ENCODE results near the gene YPEL1. TPM values are rescaled to one million over a fixed set of nuclear protein-coding genes. Genes with fewer than 3 reads are reported as not detected.

YPEL1 gene
- total and polyA plus RNA-seq, 2 of the 13 experiments (the other 11 are each of a cell fraction or from before 2014, with no cell fraction given), result 0.33 to 2.5 TPM

DNA sequence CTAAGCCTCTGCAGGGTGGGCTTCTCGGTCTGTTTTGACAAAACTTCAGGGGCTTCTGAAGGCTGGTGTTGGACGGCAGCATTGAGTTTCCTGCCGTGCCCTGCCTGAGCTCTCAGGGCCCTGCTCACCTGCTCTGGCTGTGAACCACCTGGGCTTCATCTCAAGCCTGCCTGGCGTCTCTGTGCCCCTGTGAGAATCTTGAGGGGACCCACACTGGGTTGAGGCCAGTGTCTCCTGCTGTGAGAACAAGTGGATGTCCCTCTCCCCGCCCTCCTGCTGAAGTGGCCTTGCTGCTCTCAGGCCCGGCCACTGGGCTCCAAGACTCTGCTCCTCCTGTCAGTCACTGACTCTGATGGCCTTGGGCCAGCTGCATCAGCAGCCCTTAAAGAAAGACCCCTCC is 39.5 kb downstream of the YPEL1 start:
- ChIA-PET POLR2A (no interaction called here), CTCF (ENCODE audit: low intra/inter-chr PET ratio, low total read pairs) (no interaction called here)
- peaks cover 18 to 49% of the 10 kb centered on the region in 2 experiments for H3K36me3 ChIP-seq (replicated peaks in 1 of 2; ENCODE audit: control insufficient read depth in 1 of 2, insufficient read depth in 2 of 2, low read length in 2 of 2)
- BruUV-seq (replicated peaks), result no TSS peak
- peaks cover 8% of the 10 kb centered on the region for H3K4me1 ChIP-seq (ENCODE audit: insufficient read depth, low read length)
- no peak overlapping the region for H3K9ac ChIP-seq (ENCODE audit: insufficient read depth, low read depth, low read length)
- no peaks in the 10 kb centered on the region for H4K20me1 ChIP-seq (ENCODE audit: insufficient read depth, low read length)
- no peak overlapping the region for H3K4me2 ChIP-seq (ENCODE audit: low read depth, low read length)
- H2AFZ ChIP-seq (ENCODE audit: low read length), result no peak overlapping the region
- intact Hi-C loops (cut with micrococcal nuclease; ENCODE audit: unreplicated experiment) (no loop called here), in situ Hi-C loops (cut with HindIII; ENCODE audit: extremely low pct_ligation_motif_present, low pct_unique_long_range_greater_than_20kb) (no loop called here)
- no peak overlapping the region for H3K27ac ChIP-seq (ENCODE audit: extremely low read length, insufficient read depth, low read length)
- FAIRE-seq (no peak), ATAC-seq (no peak), DNase-seq (ENCODE audit: low spot score) (no peak)
- H3K9me3 ChIP-seq (ENCODE audit: low read length), result no peaks in the 10 kb centered on the region
- no peaks in the 10 kb centered on the region for H3K27me3 ChIP-seq (ENCODE audit: control insufficient read depth in 1 of 2, insufficient read depth in 2 of 2, low read length in 2 of 2)
- H3K79me2 ChIP-seq (ENCODE audit: insufficient read depth, low read length), result no peaks in the 10 kb centered on the region
- no peak overlapping the region for H3K4me3 ChIP-seq (replicated peaks in 1 of 3; ENCODE audit: insufficient read depth in 1 of 3, low read depth in 2 of 3, low read length in 3 of 3)
- TF ChIP-seq FOSL2 (CRISPR knock-in tag; IDR thresholded peaks at IDR 0.05), result no peak
- TF ChIP-seq ZKSCAN1 (IDR thresholded peaks at IDR 0.05; ENCODE audit: low read length), result no peak
- WGBS (ENCODE audit: low lambda C conversion rate), result 88% methylated on average over 3 of the region's 6 CpGs

DNA sequence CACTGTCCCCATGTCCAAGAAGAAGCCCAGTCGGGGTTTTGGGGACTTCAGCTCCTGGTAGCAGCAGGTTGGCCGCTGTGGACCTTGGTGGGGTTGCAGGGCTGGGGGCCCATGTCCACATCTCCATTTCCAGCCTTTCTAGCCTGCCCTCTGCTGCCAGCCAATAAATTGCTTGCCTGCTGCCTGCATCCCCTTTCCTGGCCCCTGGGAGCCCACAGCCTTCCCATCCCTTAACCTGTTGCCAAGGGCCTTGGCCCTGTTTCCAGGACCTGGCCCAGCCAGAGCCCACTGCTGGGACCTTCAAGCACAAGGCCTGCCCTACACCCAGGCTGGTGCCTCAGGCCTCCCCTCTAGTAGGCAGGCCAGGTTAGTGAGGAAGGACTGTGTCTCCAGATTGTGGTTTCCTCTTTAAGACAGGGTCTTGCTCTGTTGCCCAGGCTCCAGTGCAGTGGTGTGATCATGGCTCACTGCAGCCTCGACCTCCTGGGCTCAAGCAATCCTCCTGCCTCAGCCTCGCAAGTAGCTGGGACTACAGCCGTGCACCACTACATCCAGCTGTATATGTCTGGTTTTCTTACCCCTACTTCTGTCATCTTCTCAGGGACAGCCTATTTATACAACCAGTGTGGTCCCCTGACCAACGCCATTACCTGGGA is 40.0 kb downstream of the YPEL1 start:
- Histone ChIP-seq H3K79me2 (ENCODE audit: insufficient read depth, low read length) (no peaks in the 10 kb centered on the region), H2AFZ (ENCODE audit: low read length) (no peak overlapping the region), H4K20me1 (ENCODE audit: insufficient read depth, low read length) (no peaks in the 10 kb centered on the region), H3K36me3 (replicated peaks in 1 of 2; ENCODE audit: control insufficient read depth in 1 of 2, insufficient read depth in 2 of 2, low read length in 2 of 2) (peaks cover 18 to 51% of the 10 kb centered on the region in 2 experiments), H3K9ac (ENCODE audit: insufficient read depth, low read depth, low read length) (no peak overlapping the region), H3K4me3 (replicated peaks in 1 of 3; ENCODE audit: insufficient read depth in 1 of 3, low read depth in 2 of 3, low read length in 3 of 3) (no peak overlapping the region), H3K27ac (ENCODE audit: extremely low read length, insufficient read depth, low read length) (no peak overlapping the region), H3K9me3 (ENCODE audit: low read length) (no peaks in the 10 kb centered on the region), H3K27me3 (ENCODE audit: control insufficient read depth in 1 of 2, insufficient read depth in 2 of 2, low read length in 2 of 2) (no peaks in the 10 kb centered on the region), H3K4me1 (ENCODE audit: insufficient read depth, low read length) (peaks cover 3% of the 10 kb centered on the region), H3K4me2 (ENCODE audit: low read depth, low read length) (no peak overlapping the region)
- CTCF ChIA-PET (ENCODE audit: low intra/inter-chr PET ratio, low total read pairs), result no interaction called here
- in situ Hi-C loops (cut with HindIII; ENCODE audit: extremely low pct_ligation_motif_present, low pct_unique_long_range_greater_than_20kb) (no loop called here), intact Hi-C loops (cut with micrococcal nuclease; ENCODE audit: unreplicated experiment) (no loop called here)
- TF ChIP-seq SMAD3 (CRISPR knock-in tag; IDR thresholded peaks at IDR 0.05) (no peak), SMARCE1 (IDR thresholded peaks at IDR 0.05; ENCODE audit: borderline replicate concordance) (no peak), ZNF484 (CRISPR knock-in tag; IDR thresholded peaks at IDR 0.05; ENCODE audit: borderline replicate concordance, low read depth) (no peak)
- TF ChIP-seq, protein P1, sequence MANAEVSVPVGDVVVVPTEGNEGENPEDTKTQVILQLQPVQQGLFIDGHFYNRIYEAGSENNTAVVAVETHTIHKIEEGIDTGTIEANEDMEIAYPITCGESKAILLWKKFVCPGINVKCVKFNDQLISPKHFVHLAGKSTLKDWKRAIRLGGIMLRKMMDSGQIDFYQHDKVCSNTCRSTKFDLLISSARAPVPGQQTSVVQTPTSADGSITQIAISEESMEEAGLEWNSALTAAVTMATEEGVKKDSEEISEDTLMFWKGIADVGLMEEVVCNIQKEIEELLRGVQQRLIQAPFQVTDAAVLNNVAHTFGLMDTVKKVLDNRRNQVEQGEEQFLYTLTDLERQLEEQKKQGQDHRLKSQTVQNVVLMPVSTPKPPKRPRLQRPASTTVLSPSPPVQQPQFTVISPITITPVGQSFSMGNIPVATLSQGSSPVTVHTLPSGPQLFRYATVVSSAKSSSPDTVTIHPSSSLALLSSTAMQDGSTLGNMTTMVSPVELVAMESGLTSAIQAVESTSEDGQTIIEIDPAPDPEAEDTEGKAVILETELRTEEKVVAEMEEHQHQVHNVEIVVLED (CRISPR knock-in tag; IDR thresholded peaks at IDR 0.05; ENCODE audit: borderline replicate concordance), result no peak
- TF ChIP-seq, protein P2, sequence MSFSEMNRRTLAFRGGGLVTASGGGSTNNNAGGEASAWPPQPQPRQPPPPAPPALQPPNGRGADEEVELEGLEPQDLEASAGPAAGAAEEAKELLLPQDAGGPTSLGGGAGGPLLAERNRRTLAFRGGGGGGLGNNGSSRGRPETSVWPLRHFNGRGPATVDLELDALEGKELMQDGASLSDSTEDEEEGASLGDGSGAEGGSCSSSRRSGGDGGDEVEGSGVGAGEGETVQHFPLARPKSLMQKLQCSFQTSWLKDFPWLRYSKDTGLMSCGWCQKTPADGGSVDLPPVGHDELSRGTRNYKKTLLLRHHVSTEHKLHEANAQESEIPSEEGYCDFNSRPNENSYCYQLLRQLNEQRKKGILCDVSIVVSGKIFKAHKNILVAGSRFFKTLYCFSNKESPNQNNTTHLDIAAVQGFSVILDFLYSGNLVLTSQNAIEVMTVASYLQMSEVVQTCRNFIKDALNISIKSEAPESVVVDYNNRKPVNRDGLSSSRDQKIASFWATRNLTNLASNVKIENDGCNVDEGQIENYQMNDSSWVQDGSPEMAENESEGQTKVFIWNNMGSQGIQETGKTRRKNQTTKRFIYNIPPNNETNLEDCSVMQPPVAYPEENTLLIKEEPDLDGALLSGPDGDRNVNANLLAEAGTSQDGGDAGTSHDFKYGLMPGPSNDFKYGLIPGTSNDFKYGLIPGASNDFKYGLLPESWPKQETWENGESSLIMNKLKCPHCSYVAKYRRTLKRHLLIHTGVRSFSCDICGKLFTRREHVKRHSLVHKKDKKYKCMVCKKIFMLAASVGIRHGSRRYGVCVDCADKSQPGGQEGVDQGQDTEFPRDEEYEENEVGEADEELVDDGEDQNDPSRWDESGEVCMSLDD (CRISPR knock-in tag; IDR thresholded peaks at IDR 0.05; ENCODE audit: borderline replicate concordance), result no peak
- no peak for FAIRE-seq
- no peak for ATAC-seq
- 98% methylated on average over 5 of the region's 6 CpGs for WGBS (ENCODE audit: low lambda C conversion rate)
- DNase-seq (ENCODE audit: low spot score), result no peak
- no TSS peak for BruUV-seq (replicated peaks)
- POLR2A ChIA-PET, result interaction anchor here (2.1 kb wide), 1 partner anchor 18 kb away, joined by 5 read pairs; no protein-coding TSS in a partner anchor

All from HepG2 (cell line).